Colonic mucosa (tissue), 4 donors: ENCODE measurements around the gene CCDC97. TPM values are rescaled to one million over a fixed set of nuclear protein-coding genes. Genes with fewer than 3 reads are reported as not detected.

Source experiments
- DNase-seq: peaks from one replicate; pipeline ENCODE4 v3.0.0-alpha.2; 2020
- H3K27ac ChIP-seq: fragments of 200-600 bp; one replicate; pipeline ENCODE4 v1.8.0; 2021
- H3K27me3 ChIP-seq: fragments of 200-600 bp; one replicate; pipeline ENCODE4 v1.8.0; 2021
- H3K36me3 ChIP-seq: fragments of 200-600 bp; one replicate; pipeline ENCODE4 v1.8.0; 2021
- H3K4me1 ChIP-seq: fragments of 200-600 bp; one replicate; pipeline ENCODE4 v1.8.0; 2021; ENCODE audit warnings: mild to moderate bottlenecking
- H3K4me3 ChIP-seq: fragments of 200-600 bp; one replicate; pipeline ENCODE4 v1.8.0; 2021
- H3K9ac ChIP-seq, 2 donors: one replicate each; pipeline ENCODE4 v1.7.0; 2013; ENCODE audit warnings: control low read depth in 2 of 2, low read depth in 2 of 2, low read length in 2 of 2
- H3K9me3 ChIP-seq: fragments of 200-600 bp; one replicate; pipeline ENCODE4 v1.8.0; 2021
- intact Hi-C: fragments of 100-400 bp; cut with DNase I; formaldehyde crosslinking; loops from one replicate; pipeline ENCODE4 v1.14.1; 2022
- total RNA-seq, 2 donors: library from RNA; stranded (reverse); fragmentation: NEBNext Ultra II Directional in 1 of 2; extraction: Animal tissue kit (Norgen Biotek cat#: 25700) in 1 of 2; gene quantifications; one replicate each; pipeline ENCODE4 v1.2.1, GENCODE V29; 2021
- TF ChIP-seq, protein P1 (sequence below): fragments of 200-600 bp; IDR thresholded peaks from one replicate; pipeline ENCODE4 v1.8.0; 2022; ENCODE audit warnings: antibody characterized with exemption, mild to moderate bottlenecking
- donor health status: healthy.
- donor health status: DM: no; HTN: no; CAD: no.
- donor health status: DM: no; HTN: no; CAD: no.

The CCDC97 gene
- total RNA-seq, 2 donors from 2014 or later: 20.6 to 30.5 TPM

- H3K9me3 ChIP-seq: no peaks in the 10 kb centered on the region
- H3K36me3 ChIP-seq: peaks cover 9% of the 10 kb centered on the region
- peaks cover 17% of the 10 kb centered on the region for H3K4me1 ChIP-seq
- H3K9ac ChIP-seq: peak overlapping the region; percentile 93 to 98
- intact Hi-C loops: loop anchor here (5.0 kb wide), 2 partner anchors 42 to 102 kb away; no protein-coding TSS in a partner anchor
- TF ChIP-seq, protein P1, sequence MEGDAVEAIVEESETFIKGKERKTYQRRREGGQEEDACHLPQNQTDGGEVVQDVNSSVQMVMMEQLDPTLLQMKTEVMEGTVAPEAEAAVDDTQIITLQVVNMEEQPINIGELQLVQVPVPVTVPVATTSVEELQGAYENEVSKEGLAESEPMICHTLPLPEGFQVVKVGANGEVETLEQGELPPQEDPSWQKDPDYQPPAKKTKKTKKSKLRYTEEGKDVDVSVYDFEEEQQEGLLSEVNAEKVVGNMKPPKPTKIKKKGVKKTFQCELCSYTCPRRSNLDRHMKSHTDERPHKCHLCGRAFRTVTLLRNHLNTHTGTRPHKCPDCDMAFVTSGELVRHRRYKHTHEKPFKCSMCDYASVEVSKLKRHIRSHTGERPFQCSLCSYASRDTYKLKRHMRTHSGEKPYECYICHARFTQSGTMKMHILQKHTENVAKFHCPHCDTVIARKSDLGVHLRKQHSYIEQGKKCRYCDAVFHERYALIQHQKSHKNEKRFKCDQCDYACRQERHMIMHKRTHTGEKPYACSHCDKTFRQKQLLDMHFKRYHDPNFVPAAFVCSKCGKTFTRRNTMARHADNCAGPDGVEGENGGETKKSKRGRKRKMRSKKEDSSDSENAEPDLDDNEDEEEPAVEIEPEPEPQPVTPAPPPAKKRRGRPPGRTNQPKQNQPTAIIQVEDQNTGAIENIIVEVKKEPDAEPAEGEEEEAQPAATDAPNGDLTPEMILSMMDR: no peak
- peak overlapping the region; percentile 87 for H3K27ac ChIP-seq
- H3K4me3 ChIP-seq: peak overlapping the region; percentile 47
- no peaks in the 10 kb centered on the region for H3K27me3 ChIP-seq
- DNase-seq: no peak
Measured at GRCh38 chr19:41309180-41310032, 566 bp upstream of the CCDC97 start.

DNA sequence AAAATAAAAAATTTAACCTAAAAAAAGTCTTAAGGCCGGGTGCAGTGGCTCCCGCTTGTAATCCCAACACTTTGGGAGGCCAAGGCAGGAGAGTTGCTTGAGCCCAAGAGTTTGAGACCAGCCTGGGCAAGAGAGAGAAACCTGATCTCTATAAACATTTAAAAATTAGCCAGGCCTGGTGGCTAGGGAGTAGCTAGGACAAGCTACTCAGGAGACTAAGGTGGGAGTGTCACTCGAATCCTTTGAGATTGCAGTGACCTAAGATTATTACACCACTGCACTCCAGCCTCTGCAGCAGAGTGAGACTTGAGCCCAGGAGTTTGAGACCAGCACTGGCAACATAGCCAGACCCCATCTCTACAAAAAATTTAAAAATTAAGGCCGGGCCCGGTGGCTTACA lies 1.1 kb downstream of the CCDC97 start:
- DNase-seq: no peak
- Histone ChIP-seq H3K4me1 (peaks cover 17% of the 10 kb centered on the region), H3K36me3 (no peaks in the 10 kb centered on the region), H3K9me3 (no peaks in the 10 kb centered on the region), H3K27me3 (no peaks in the 10 kb centered on the region), H3K27ac (no peak overlapping the region), H3K4me3 (peak overlapping the region; percentile 47), H3K9ac (peak overlapping the region; percentile 93 to 98)
- intact Hi-C loops: no loop called here
- TF ChIP-seq, protein P1: no peak

DNA sequence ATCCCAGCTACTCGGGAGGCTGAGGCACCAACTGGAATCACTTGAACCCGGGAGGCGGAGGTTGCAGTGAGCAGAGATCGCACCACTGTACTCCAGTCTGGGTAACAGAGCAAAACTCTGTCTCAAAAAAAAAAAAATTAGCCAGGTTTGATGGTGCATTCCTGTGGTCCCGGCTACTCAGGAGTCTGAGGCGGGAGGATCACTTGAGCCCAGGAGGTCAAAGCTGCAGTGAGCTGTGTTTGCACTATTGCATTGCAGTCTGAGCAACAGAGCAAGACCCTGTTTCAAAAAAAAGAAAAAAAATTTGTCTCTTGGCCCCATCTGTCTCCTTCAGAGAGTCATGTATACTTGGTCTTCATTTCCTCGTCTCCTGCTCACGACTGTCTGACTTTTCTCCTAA lies 1.6 kb downstream of the CCDC97 start:
- TF ChIP-seq, protein P1: no peak
- H3K9ac ChIP-seq: no peak overlapping the region
- H3K9me3 ChIP-seq: no peaks in the 10 kb centered on the region

DNA sequence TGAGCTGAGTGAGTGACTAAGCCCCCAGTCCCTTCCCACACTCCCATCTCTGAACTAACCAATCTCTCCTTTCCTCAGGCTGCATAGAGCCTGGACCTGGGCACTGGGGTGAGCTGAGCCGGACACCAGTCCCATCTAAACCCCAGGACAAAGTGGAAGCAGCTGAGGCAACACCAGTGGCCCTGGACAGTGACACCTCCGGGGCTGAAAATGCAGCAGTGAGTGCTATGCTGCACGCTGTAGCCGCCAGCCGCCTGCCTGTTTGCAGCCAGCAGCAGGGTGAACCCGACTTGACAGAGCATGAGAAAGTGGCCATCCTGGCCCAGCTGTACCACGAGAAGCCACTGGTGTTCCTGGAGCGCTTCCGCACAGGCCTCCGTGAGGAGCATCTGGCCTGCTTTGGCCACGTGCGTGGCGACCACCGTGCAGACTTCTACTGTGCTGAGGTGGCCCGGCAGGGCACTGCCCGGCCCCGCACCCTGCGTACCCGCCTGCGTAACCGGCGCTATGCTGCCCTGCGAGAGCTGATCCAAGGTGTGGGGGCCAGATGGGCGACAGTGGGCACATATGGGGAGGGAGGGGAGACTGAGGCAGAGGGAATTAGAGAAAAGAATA lies 6.4 kb downstream of the CCDC97 start:
- TF ChIP-seq, protein P1: no peak
- Histone ChIP-seq H3K27me3 (no peaks in the 10 kb centered on the region), H3K27ac (no peak overlapping the region), H3K4me1 (peaks cover 2% of the 10 kb centered on the region), H3K9me3 (no peaks in the 10 kb centered on the region), H3K4me3 (no peak overlapping the region), H3K9ac (no peak overlapping the region), H3K36me3 (peaks cover 5% of the 10 kb centered on the region)
- DNase-seq: no peak
- intact Hi-C loops: no loop called here

More for the DNA sequence above, 1.6 kb downstream of the CCDC97 start:
- peaks cover 17% of the 10 kb centered on the region for H3K4me1 ChIP-seq
- no peak overlapping the region for H3K27ac ChIP-seq
- H3K4me3 ChIP-seq: no peak overlapping the region
- no peaks in the 10 kb centered on the region for H3K27me3 ChIP-seq
- intact Hi-C loops: no loop called here
- peaks cover 5% of the 10 kb centered on the region for H3K36me3 ChIP-seq
- DNase-seq: no peak

GRCh38 chr19:41318696-41319499 lies 8.9 kb downstream of the CCDC97 start:
- Histone ChIP-seq H3K4me3 (no peak overlapping the region), H3K27ac (no peak overlapping the region), H3K4me1 (no peaks in the 10 kb centered on the region), H3K9me3 (no peaks in the 10 kb centered on the region), H3K27me3 (no peaks in the 10 kb centered on the region), H3K36me3 (peaks cover 5% of the 10 kb centered on the region), H3K9ac (no peak overlapping the region)
- TF ChIP-seq, protein P1: no peak
- intact Hi-C loops: no loop called here
- no peak for DNase-seq
